Ectodermal cell (in vitro differentiated cells): Measurements from ENCODE around the gene NUP210L. TPM values are rescaled to one million over a fixed set of nuclear protein-coding genes. Genes with fewer than 3 reads are reported as not detected.

Source experiments
- H3K27ac ChIP-seq: 2 replicates; pipeline ENCODE4 v1.7.0; 2013; ENCODE audit warnings: mild to moderate bottlenecking, low read depth, low read length; ENCODE audit not compliant: insufficient read depth, poor library complexity, severe bottlenecking
- H3K27me3 ChIP-seq: 2 replicates; pipeline ENCODE4 v1.7.0; 2013; ENCODE audit warnings: mild to moderate bottlenecking, low read length; ENCODE audit not compliant: insufficient read depth, control insufficient read depth, poor library complexity, severe bottlenecking
- H3K36me3 ChIP-seq: one replicate; pipeline ENCODE4 v1.7.0; 2013; ENCODE audit warnings: low read length; ENCODE audit not compliant: control insufficient read depth, insufficient read depth
- H3K4me1 ChIP-seq: one replicate; pipeline ENCODE4 v1.7.0; 2013; ENCODE audit warnings: low read length; ENCODE audit not compliant: control insufficient read depth, insufficient read depth
- H3K4me3 ChIP-seq: 2 replicates; pipeline ENCODE4 v1.7.0; 2013; ENCODE audit warnings: low read depth, low read length, control low read depth; ENCODE audit not compliant: insufficient read depth
- H3K9me3 ChIP-seq: 2 replicates; pipeline ENCODE4 v1.7.0; 2013; ENCODE audit warnings: mild to moderate bottlenecking, low read length, moderate library complexity; ENCODE audit not compliant: control insufficient read depth
- whole genome bisulfite sequencing, 2 experiments: methylation state at CpG; one replicate each; pipeline ENCODE4 v1.1.7; 2013; ENCODE audit warnings: missing lambda C conversion rate in 2 of 2; 5-methylcytosine and 5-hydroxymethylcytosine counted together
- polyA plus RNA-seq, 4 experiments: library from polyadenylated mRNA; stranded (reverse); fragments of 50-300 nt; gene quantifications; one replicate each; pipeline ENCODE4 v1.2.3, GENCODE V29; 2013

The NUP210L gene
- not detected for polyA plus RNA-seq (2013, experiment 1 of 4)
- 0.07 TPM for polyA plus RNA-seq (2013, experiment 2 of 4)
- not detected for polyA plus RNA-seq (2013, experiment 3 of 4)
- not detected for polyA plus RNA-seq (2013, experiment 4 of 4)

DNA sequence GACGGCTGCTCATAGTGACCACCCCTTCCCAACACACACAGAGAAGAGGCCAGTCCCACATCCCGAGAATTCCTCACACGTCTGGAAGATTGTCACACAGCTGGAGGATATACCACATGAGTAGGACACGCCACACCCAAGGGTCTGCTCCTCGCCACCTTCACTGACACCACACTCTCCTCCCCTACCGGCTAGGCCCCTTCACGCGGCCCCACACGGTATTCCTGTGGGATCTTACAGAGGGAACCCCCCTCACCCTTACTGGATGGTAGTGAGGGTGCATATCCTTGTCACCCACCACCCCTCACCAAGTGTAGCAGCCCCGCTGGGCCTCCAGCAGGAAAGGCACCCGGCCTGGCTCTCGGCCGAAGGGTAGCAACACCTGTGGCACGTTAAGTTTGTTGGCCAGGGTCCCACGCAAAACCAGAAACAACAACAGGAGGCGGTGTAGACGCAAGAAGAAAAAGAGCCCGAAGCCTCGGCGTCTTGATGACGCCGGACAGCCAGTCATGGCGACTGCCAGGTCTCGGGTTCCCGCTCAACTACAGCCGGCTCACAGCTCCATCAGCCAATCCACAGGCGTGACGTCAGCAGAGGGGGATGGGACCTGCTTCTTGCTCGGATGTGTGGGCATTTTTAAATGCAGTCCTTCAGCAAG is at the start of gene NUP210L:
NUP210L (minus strand) TSS at position 540 of the 658 bp plus-strand sequence.
- 81 to 84% methylated on average over 29 of the region's 29 CpGs for WGBS, 2 experiments
- Histone ChIP-seq H3K4me1 (peaks cover 8% of the 10 kb centered on the region), H3K36me3 (peaks cover 6% of the 10 kb centered on the region), H3K4me3 (peak within 1 kb of the TSS; percentile 8), H3K27ac (peak within 1 kb of the TSS; percentile 36), H3K9me3 (no peaks in the 10 kb centered on the region), H3K27me3 (no peaks in the 10 kb centered on the region)

GRCh38 chr1:154199563-154199879 is 44.6 kb upstream of the NUP210L start:
- 97 to 98% methylated on average over 3 of the region's 3 CpGs for WGBS, 2 experiments
- Histone ChIP-seq H3K4me3 (no peak overlapping the region), H3K27ac (no peak overlapping the region)

GRCh38 chr1:154198756-154199562 is 44.1 kb upstream of the NUP210L start:
- 13 to 31% methylated on average over 5 of the region's 5 CpGs for WGBS, 2 experiments
- H3K9me3 ChIP-seq = no peaks in the 10 kb centered on the region
- H3K4me3 ChIP-seq = no peak overlapping the region
- H3K27me3 ChIP-seq = peaks cover 3% of the 10 kb centered on the region
- H3K4me1 ChIP-seq = peaks cover 4% of the 10 kb centered on the region
- no peaks in the 10 kb centered on the region for H3K36me3 ChIP-seq
- H3K27ac ChIP-seq = no peak overlapping the region

More at GRCh38 chr1:154199563-154199879, 44.6 kb upstream of the NUP210L start:
- peaks cover 4% of the 10 kb centered on the region for H3K4me1 ChIP-seq
- peaks cover 3% of the 10 kb centered on the region for H3K27me3 ChIP-seq
- no peaks in the 10 kb centered on the region for H3K36me3 ChIP-seq
- H3K9me3 ChIP-seq = no peaks in the 10 kb centered on the region

DNA sequence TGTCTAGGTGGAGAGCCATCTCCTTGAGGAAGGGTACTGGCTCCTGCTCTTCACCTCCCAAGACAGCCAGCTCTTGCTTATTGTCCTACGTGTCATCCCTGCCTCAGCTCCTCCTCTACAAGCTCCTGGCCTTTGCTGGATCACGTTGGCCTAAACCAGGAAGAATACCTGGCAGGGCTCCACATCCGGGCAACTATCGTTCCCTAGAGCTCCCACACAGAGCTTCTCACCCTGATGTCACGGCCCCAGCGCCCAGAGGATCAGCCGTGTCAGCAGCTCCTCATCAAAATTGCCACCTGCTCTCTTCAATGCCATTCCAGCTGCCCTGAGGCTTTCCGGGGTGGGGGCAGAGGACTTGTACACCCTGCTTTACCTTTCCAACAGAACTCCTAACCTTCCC is 38.9 kb upstream of the NUP210L start:
- 87 to 91% methylated on average over 8 of the region's 8 CpGs for WGBS, 2 experiments
- H3K27ac ChIP-seq = no peak overlapping the region
- no peak overlapping the region for H3K4me3 ChIP-seq
- no peaks in the 10 kb centered on the region for H3K9me3 ChIP-seq
- H3K4me1 ChIP-seq = peaks cover 5% of the 10 kb centered on the region
- H3K36me3 ChIP-seq = no peaks in the 10 kb centered on the region
- peaks cover 3% of the 10 kb centered on the region for H3K27me3 ChIP-seq

- no peak overlapping the region for H3K27ac ChIP-seq
- peaks cover 3% of the 10 kb centered on the region for H3K27me3 ChIP-seq
- WGBS, 2 experiments = 78 to 81% methylated on average over 3 of the region's 3 CpGs
- no peak overlapping the region for H3K4me3 ChIP-seq
- H3K36me3 ChIP-seq = no peaks in the 10 kb centered on the region
- H3K9me3 ChIP-seq = no peaks in the 10 kb centered on the region
- peaks cover 5% of the 10 kb centered on the region for H3K4me1 ChIP-seq
Measured at GRCh38 chr1:154192476-154192875, 37.6 kb upstream of the NUP210L start.

- 69% methylated on average over 1 of the region's 1 CpG; no CpG with 5 or more reads in 1 of the 2 experiments for whole genome bisulfite sequencing, 2 experiments
- no peak within 1 kb of the TSS for H3K27ac ChIP-seq
- H3K9me3 ChIP-seq = no peaks in the 10 kb centered on the region
Measured at GRCh38 chr1:154191990-154192461, 37.2 kb upstream of the NUP210L start, which contains the start of gene TPM3. Gene TPM3, minus strand, starts transcription at chr1:154192100. Its CDS starts 82 bp downstream, at chr1:154192018.

DNA sequence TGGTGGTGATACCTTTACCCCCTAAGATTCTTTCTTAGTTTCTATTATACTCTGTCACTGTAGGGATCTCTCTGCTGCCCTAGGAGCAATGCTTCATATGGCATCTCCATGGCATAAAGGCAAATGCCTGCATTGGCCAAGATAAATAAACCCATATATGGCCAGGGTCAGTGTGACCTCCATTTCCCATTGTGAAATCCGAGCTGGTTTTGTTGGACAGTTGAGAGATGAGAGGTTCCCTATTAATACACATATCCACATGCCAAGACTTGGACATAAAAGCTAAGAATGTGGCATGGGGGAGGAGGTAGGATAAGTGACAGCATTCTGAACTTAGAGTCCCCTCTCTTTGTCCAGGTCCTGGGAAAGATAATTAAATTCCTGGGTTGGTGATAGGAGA is 35.7 kb upstream of the NUP210L start:
- Histone ChIP-seq H3K4me3 (no peak overlapping the region), H3K9me3 (no peaks in the 10 kb centered on the region), H3K4me1 (peaks cover 5% of the 10 kb centered on the region), H3K27ac (no peak overlapping the region), H3K36me3 (no peaks in the 10 kb centered on the region), H3K27me3 (peaks cover 3% of the 10 kb centered on the region)
- WGBS, 2 experiments = 80% methylated on average over 1 of the region's 1 CpG; no CpG with 5 or more reads in 1 of the 2 experiments

More at GRCh38 chr1:154191990-154192461, 37.2 kb upstream of the NUP210L start, which contains the start of gene TPM3:
- Histone ChIP-seq H3K4me3 (no peak within 1 kb of the TSS), H3K36me3 (no peaks in the 10 kb centered on the region), H3K27me3 (peaks cover 3% of the 10 kb centered on the region), H3K4me1 (peaks cover 5% of the 10 kb centered on the region)

GRCh38 chr1:154186852-154187501 is 32.1 kb upstream of the NUP210L start:
- Histone ChIP-seq H3K36me3 (no peaks in the 10 kb centered on the region), H3K27ac (no peak overlapping the region), H3K9me3 (no peaks in the 10 kb centered on the region), H3K4me3 (no peak overlapping the region), H3K4me1 (no peaks in the 10 kb centered on the region), H3K27me3 (no peaks in the 10 kb centered on the region)
- 37 to 43% methylated on average over 2 of the region's 2 CpGs for WGBS, 2 experiments

GRCh38 chr1:154186177-154186576 is 31.3 kb upstream of the NUP210L start:
- Histone ChIP-seq H3K27me3 (no peaks in the 10 kb centered on the region), H3K27ac (no peak overlapping the region), H3K9me3 (no peaks in the 10 kb centered on the region), H3K4me1 (peaks cover 7% of the 10 kb centered on the region), H3K4me3 (no peak overlapping the region), H3K36me3 (no peaks in the 10 kb centered on the region)
- 77 to 89% methylated on average over 1 of the region's 1 CpG for WGBS, 2 experiments
